Activated CD8-positive, alpha-beta memory T cell treated with anti-CD3 and anti-CD28 coated beads, Interleukin-2, amount 50 U/mL, for 4 hours (primary cell): ENCODE data around the gene ZBTB20.

Source experiments
- DNase-seq: peaks from one replicate; pipeline ENCODE4 v3.0.0-alpha.2; 2020

ZBTB20 gene

DNA sequence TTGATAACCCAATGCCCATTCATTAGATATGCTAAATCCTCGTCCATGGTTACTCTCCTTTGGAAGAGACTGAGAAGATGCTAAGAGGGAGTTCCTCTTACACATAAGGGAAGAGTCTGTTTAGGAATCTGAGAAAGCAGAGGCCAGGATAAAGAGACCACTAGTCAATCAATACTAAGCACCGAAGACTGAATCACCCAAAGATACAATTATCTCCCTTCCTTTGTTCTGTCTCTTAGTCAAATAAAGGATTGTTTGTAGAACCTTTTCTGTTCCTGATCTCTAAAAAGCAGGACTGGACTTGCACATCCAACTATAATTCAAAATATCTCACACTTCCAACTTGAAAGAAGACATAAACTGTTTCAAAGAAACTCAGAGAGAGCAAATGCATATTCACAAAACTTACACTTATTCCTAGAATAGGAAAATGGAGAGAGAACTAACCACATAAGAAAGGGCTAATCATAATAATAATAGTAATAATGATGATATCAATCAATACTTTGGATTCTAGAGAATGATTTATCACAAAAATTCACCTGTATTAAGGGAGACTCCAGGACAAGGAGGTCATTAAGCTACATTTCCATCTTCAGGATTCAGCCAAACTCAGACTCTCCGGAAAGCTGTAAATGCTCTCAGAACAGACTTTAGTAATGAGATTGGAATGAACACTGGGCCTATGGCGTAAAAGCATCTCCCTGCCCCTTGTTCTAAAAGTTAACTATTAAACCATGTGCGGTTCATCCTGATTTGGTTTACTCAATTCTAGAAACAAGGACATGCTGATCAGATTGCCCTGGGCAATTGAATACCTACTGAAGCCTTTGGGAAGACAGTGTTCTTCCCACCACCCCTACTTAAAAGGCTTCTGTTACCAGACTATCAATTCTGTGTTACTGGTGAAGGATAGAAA lies 401.5 kb downstream of the ZBTB20 start:
- no peak for DNase-seq

DNA sequence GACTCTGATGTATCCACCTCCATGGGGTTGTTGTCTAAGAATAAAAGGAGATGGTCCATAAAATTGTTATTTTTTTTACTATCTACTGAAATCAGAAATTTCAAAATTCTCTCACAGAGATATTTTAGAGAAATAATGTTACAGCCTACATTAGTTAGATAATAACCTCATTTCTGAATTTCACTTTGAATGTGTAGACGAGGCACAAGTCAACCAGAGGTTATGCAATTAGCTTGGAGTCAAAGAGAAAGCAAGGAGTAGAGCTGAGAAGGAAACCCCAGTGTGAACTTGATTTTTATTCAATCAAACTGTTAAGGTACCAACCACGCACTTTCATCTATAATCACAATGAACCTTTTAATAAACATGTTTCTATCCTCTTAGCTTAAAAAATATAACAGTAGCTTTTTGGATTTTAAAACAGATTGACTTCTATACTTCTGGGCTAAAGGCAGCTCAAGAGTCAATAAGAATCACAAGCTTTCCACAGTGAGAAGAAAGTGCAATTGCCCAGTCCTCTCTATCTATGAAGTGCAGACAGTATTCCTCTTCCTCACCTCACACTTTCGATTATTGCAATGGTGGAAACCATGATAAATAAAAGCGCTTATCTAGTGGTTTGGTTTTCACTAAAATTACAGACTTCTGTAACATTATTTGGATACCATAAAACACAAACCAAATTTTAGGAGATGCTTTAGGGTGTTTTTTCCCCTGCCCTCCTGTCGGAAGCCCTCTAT lies 403.2 kb downstream of the ZBTB20 start:
- no peak for DNase-seq

DNA sequence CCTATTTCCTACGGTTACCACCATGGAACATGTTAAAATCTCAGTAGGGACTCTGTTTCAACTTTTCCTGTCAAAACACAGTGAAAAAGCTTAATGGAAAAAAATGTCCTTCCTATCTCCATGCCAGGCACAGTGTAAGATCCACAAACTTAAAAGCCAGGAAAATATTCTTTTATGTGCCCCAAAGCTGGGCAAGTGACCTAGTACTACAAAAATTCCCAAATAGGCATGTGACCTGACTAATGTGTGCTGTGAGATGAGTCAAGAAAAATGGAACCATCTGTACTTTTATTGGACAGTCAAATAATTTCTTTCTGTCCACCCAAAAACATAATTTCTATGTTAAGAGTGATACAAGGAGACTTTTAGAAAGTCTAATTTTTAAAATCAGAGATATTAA lies 406.0 kb downstream of the ZBTB20 start:
- no peak for DNase-seq

DNA sequence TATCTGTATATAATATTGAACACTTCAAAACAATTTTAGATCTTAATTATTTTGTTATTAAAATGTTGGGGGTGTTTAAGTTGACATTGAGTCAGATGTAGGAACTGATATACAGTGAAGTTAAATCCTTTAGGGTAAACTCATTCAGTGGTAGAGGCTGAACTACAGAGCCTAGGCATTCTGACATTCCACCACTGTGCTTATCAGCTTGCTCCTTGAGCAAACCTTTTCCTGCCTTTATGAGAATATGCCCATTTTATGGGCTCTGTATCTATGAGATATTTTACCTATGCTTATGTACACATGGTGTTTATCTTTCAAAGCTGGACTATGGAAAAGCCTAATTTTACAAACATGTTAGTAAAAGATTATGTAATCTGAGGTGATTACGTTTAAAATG lies 407.5 kb downstream of the ZBTB20 start:
- no peak for DNase-seq

DNA sequence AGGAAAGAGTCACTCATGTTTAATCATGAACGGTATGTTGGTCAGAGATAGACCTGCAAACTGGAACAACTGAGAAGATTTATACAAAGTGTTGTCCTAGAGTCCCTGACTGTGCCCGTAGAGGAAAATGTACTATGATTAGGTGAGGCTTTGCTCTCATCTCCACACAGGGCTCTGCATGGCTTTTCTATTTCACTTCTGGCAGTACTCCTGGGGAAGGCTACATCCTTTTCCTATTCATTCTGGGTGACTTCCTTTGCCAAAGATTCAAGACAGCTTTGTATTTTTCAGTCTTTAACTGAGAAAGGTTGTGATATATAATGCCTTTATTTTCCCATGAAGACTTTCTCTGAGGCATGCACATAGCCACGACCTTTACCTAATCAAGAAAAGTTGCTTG lies 414.7 kb downstream of the ZBTB20 start:
- no peak for DNase-seq

DNA sequence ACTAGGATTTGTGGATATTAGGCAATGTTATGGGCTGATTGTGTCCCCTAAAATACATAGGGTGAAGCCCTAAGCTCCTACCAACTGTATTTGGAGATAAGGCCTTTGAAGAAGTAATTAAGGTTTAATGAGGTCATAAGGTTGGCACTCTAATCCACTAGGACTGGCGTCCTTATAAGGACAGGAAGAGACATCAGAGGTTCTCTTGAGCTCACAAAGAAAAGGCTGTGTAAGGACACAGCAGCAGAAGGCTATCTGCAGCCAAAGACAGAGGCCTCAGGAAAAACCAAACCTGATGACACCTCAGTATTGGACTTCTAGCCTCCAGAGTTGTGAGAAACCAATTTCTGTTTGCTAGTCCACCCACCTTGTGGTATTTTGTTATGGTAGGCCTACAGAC lies 416.7 kb downstream of the ZBTB20 start:
- no peak for DNase-seq

DNA sequence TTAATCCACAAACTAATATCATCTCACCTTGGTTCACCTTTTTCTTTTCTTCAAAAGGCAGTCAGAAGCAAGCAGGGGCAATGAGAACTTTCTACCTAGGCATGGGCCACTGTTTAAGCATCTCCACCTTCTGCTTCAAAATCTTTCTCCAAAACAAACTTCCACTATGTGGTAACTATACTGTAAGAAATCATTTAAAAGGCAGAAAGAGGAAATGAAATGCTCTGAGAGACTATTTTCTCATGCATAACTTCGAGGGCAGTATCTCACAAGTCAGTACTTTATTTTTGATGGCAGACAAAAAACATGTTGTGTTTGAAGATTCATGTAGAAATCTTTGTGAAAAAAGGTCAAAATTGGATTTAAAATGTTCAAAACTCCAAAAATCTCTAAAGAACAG lies 419.7 kb downstream of the ZBTB20 start:
- DNase-seq: no peak

DNA sequence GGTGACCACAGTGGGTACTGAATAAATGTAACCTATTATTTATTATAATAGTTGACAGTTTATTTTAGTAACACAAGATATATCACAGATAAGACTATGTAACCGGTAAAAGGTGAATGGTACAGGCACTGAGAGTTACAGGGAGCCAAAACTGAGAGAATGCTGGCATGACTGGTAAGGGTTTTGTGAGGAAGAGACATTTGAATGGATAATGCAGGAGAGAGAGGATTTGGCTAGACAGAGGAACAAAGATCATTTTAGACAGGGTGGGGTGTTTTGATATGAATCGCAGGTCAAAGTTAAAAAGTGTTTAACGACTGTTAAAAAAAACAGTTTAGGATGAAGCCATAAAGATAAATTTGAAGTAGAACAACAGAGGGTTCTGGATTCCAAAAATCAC lies 421.1 kb downstream of the ZBTB20 start:
- DNase-seq: no peak

DNA sequence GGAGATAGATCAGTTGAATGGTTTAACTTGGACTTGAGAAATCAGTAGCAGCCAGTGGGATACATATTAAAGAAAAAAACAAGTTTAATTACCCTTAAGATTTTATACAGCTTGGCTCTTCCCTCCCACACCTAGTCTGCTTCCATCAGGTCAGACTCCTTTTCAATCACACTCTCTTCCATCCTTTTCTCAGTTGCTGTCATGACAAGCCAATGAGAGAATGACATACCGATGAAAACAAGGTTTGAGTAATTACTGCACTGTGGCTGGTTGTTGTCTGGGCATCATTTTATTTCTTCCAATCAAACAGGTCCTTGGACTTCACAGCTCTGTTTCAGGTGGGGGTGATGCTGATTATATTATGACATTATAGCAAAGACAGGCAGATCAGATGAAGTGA lies 424.6 kb downstream of the ZBTB20 start:
- no peak for DNase-seq

DNA sequence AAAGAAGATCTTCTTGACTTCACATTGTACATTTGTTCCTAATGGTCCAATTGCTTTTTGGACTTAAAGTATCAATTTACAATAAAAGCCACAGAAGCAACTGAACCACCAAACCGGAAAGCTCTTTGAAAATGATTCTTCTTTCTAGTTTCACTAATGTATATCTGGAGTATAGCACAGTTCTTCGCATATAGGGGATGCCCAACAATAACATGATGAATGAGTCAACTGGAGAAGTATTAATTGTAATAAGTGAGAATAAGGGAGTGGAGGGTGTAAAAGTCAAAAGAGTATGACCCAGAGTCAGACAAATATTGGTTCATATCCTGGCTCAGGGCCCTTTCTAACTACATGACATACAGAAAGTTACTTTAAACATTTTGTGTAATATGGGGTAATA lies 425.2 kb downstream of the ZBTB20 start:
- no peak for DNase-seq

DNA sequence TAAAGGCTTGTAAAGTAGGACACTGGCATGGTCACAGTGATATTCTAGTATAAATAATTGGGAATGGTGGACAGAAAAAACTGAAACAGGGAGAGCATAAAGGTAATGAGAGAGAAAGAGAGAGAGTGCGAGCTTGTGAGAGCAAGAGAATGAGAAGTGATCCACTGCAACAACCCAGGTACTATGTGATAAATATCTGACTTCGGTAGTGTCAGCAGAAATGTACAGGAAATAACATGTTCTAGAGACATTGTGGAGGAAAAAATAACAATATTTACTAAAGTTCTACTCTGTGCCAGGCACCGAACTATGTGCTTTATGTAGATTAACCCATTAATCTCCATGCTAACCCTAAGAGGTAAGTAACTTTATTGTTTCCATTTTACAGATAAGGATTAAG lies 425.9 kb downstream of the ZBTB20 start:
- no peak for DNase-seq

DNA sequence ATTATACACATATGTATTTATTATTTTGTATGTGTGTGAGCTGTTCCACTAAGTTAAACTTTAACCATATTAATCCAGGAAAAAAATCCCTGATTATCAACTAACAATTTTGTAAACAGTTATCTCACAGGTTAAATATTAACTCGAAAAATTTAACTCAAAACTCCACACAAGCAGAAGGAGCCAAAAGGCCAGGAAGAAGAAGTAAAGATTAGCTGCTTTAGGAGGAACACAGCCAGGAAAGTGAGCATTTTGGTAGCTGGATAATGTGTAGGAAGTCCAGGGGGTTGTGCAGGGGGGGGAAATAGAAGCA lies 428.2 kb downstream of the ZBTB20 start:
- no peak for DNase-seq

DNA sequence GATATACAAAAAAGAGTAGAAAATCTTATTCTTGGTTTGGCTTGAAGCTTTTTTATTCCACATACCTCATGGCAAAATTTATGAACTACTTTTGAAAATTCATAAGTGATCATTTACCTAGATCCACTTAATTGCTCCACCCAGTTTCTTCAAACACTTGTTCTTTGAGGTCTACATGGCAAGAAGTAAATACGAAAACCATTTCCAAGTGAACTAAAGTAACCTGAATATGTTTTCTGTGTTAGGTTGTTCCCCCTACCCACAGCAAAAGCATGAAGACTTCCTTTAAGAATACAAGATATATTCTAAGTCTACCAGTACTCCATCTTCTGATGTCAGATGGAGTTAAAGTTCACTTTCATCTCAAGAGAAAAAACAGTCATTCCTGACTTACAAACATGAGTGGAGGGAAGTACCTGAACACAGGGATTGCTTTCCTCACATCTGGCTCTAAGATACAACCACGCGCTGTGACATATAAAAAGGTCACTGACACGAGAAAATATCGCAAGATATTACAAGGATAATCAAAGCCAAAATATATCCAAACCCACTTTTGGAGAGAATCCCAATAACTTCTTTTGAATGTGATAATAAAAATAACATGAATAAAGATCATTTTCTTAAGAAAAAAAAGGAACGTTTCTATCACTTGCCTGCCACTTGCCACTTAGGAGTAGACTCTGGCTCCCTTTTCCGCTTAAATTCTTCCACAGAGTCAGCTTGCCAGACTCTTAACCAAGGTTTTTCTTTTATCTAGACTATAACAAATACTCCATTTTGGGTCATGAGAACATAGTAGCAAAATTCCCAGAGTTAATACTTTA lies 428.8 kb downstream of the ZBTB20 start:
- no peak for DNase-seq

DNA sequence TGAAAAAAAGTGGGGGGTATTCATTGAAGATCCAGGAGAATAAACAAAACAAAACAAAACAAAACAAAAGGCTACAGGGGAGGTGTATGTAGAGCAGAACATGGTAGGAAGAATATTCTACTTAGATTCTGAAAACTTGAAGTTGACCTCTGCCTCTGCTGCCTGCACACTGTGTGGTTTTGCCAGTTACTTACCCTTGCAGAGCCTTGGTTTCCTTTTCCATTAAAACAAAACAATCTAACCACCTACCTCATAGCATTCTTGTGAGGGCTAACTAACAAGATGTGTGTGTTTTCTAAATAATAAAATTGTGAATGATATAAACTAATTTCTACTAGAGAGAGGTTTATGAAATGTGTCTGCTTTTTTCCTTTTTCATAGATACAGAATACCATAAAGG lies 430.2 kb downstream of the ZBTB20 start:
- DNase-seq: no peak

DNA sequence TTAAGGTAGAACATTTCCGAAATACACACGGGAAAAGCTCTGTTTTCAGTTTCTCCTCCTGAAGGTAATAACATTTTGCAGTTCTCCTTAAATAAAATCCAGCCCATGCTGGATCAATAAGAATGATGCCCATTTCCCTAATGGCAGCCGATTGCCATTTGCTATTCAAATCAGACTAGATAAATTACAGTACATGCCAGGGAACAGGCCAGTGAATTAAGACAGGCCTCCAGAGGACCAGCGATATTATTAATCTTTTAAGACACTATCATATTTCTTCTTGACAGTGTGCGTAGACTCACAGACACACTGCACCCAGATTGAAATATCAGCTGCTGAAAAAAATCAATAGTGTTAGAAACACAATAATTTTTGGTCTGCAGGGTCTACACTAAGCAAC lies 431.0 kb downstream of the ZBTB20 start:
- DNase-seq: no peak

DNA sequence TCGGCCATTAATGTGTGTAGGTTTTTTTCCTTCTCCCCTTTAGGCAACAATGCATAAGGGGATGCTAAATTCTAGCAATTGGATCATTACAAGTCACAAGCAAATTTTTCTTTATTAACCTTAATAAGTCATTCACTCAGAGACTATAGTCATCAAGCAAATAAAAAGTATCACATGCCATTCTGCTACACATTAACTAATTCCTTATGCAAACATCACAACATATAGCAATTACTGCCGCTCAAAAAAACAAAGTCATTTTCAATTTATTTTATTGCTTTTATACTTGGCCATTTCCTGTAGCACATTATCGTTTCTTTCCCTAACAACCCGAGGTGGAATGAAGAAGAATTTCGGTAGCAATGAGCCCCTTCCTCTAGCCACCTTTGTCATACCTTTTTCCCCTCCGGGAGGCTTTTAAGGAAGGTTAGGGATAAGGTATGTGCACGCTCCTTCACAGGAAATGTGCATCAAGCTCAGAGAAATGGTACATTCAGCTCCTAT lies 432.1 kb downstream of the ZBTB20 start:
- no peak for DNase-seq

DNA sequence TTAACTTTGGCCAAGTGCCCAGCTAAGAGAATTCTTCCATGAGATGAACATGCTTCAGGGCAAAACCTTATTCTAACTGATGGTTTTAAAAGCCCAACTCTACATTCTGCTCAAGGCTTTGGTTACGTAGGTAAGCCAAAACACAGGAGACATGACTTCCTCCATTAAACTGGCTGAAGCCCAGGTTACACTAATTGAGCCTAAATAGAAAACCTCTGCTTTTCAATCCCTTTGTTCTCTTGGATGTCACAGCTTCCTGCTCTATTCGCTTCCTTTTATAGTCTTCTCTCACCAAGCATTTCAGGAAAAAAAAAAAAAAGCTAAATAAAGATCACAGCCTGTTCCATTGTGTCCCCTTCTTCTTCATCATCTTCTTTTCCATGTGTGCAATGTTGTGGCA lies 432.9 kb downstream of the ZBTB20 start:
- no peak for DNase-seq

DNA sequence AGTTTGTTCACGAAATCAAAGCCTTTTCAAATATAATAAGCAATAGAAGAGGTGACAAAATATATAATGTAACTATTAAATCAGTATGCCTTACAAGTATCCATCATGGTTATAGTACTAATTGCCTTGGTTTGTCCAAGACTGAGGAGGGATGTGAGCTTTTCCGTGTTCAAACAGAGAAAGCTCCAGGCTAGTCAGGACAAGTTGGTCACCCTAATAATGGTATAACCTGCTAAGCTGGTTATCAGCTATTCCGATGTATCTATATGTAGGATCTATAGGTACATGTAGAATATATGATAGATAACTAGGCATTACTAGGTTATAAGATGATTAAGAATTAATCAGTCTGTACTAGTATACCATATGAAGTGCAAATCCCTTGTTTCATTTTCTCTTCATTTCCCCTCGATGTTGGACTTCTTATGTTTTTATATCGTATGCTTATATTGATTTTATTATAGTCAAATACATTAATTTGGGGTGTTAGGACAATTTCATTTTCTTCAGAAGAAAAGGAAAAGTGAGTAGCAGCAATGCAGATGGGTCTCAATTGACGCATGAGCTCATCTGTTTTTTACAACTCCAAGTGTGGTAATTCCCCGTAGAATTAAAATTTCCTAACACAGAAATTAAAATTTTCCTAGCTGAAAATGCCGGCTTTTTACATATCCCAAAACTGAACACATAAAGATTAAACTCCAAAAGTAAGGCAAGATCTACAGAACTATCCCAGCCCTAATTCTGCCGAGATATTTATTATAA lies 434.2 kb downstream of the ZBTB20 start:
- DNase-seq: no peak

DNA sequence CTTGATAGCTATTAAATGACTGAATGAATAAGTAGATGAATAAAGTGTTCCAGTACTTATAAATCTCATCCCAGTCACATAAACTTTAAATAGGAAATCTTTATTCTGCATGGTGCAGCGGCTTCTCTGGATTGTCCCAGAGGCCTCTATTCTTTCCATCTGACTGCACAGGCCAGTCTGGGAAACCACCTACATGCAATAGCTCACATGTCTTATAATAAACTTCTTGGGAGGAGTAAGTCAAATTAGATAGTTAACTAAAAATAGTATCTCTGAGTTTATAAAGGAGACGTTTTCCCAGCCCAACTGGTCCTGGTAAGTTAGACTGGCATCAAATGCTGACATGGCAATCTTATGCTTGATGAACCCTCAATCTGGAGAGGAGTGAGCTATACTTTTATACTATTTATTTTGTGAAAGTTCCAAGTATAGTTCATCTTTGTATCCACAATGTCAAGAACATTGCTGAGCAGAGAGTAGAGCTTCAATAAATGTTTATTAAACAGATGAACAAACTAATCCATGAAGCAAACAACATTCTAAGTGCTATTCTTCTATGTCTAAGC lies 435.7 kb downstream of the ZBTB20 start:
- DNase-seq: no peak

DNA sequence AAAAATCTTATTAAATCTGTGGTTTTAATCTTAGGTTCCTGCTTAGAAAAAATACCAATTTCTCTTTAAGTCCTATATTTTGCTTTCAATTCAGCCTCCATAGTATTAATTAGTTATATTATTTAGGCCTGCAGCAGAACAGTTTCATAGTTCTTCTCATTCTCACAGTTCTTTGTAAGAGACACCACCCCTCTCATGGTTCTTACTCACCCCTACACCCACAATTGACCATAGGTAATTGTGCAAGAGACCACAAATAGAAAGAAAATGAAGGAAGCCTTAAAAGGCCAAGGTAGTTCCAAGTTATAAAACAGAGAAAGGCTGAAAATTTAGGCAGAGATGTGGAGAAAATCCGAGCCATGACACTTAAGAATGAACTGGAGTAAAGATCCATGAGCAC lies 438.0 kb downstream of the ZBTB20 start:
- no peak for DNase-seq

DNA sequence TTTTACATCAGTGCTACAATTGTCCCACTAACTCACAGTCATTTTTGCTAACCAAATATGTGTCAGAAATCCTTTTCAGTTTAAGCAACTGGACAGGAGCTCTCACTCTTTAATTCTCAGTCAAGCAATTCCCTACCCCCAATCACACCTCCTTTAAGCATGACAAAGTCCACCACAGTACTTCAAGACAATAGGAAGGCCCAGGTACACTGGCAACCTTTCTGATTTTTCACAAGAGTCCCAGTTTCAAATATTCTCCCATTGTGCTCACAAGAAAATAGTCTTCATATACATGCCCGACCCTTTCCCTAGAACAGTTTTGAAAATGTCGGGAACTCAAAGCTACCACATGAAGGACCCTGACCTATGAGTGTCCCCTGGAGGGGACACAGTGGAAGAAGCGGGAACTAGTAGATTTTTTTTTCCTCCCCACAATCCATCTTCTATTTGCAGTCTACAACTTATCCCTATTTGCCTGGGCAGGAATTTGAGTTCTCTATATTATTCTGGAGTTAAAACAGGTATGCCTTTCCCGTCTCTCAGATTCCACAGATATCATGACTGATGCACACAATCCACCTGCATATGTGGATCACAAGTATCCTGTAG lies 439.7 kb downstream of the ZBTB20 start:
- no peak for DNase-seq
